ENCODE results near the gene UNC93A. TPM values are rescaled to one million over a fixed set of nuclear protein-coding genes. Genes with fewer than 3 reads are reported as not detected.

Gene UNC93A
- total and polyA plus RNA-seq, 2 donors (not counting 1 experiment from before 2014, with no cell fraction given): not detected

DNA sequence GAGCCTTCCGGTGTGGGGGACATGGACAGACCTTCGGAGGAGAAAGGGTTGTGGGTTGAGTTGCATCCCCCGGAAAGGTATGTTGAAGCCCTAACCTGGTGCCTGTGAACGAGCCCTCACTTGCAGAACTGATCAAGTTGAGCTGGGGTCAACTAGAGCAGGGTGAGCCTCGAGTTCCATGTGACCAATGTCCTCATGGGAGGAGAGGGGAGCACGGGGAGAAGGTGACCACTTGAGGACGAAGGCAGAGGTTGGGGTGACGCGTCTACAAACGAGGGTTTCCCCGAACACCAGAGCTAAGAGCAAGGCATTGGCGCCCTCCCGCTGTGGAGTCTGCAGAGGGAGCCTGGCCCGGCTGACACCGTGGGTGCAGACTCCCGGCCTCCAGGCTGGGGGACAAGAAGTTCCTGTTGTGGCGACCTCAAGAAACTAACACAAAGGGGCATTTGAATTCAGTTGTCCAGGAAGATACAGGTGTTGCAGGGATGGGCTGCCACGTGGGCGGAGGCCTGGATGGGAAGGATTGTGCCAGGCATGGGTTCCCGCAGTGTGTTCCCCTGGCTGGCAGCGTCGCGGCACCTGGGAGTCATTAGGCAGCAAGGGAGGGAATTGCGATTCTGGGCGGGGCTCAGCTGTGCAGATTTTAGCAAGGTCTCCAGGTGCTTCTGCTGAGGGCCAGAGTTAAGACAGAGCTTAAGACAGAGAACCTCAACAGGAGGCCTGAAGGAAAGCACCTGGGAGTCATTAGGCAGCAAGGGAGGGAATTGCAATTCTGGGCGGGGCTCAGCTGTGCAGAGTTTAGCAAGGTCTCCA lies 20.4 kb upstream of the UNC93A start:
- H3K27ac ChIP-seq (ENCODE audit: low read length in 2 of 2): no peak overlapping the region
- 89% methylated on average over 25 of the region's 26 CpGs for WGBS (ENCODE audit: insufficient coverage)
- H3K4me1 ChIP-seq (ENCODE audit: control insufficient read depth in 2 of 2, insufficient read depth in 2 of 2, low read length in 2 of 2): no peaks in the 10 kb centered on the region
- no peak for TF ChIP-seq EZH2 (IDR thresholded peaks at IDR 0.05; ENCODE audit: borderline replicate concordance, insufficient read depth, low read depth, low read length, poor library complexity, severe bottlenecking)
- TF ChIP-seq, protein P1, sequence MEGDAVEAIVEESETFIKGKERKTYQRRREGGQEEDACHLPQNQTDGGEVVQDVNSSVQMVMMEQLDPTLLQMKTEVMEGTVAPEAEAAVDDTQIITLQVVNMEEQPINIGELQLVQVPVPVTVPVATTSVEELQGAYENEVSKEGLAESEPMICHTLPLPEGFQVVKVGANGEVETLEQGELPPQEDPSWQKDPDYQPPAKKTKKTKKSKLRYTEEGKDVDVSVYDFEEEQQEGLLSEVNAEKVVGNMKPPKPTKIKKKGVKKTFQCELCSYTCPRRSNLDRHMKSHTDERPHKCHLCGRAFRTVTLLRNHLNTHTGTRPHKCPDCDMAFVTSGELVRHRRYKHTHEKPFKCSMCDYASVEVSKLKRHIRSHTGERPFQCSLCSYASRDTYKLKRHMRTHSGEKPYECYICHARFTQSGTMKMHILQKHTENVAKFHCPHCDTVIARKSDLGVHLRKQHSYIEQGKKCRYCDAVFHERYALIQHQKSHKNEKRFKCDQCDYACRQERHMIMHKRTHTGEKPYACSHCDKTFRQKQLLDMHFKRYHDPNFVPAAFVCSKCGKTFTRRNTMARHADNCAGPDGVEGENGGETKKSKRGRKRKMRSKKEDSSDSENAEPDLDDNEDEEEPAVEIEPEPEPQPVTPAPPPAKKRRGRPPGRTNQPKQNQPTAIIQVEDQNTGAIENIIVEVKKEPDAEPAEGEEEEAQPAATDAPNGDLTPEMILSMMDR (IDR thresholded peaks at IDR 0.05): no peak
- H3K27me3 Mint-ChIP-seq: peaks cover 19% of the 10 kb centered on the region
- no peak overlapping the region for H3K4me3 Mint-ChIP-seq
- no peak overlapping the region for H3K4me2 ChIP-seq (replicated peaks; ENCODE audit: low read depth, low read length, poor library complexity, severe bottlenecking)
- ChIA-PET CTCF (no interaction called here), POLR2A (no interaction called here)
- no peak overlapping the region for H2AFZ ChIP-seq (ENCODE audit: insufficient read depth, low read depth, low read length, poor library complexity, severe bottlenecking)
- H3K36me3 ChIP-seq (replicated peaks in 1 of 2; ENCODE audit: control extremely low read depth in 1 of 2, control insufficient read depth in 1 of 2, extremely low read depth in 1 of 2, insufficient read depth in 2 of 2, low read length in 1 of 2): no peaks in the 10 kb centered on the region
- H3K27ac Mint-ChIP-seq: no peak overlapping the region
- H3K79me2 ChIP-seq (ENCODE audit: control insufficient read depth, insufficient read depth, low read length): no peaks in the 10 kb centered on the region
- ATAC-seq (ENCODE audit: low read depth): no peak
- H3K27me3 ChIP-seq (replicated peaks in 1 of 4; ENCODE audit: control extremely low read depth in 1 of 4, control insufficient read depth in 3 of 4, insufficient read depth in 4 of 4, low read length in 3 of 4): no peaks in the 10 kb centered on the region
- no peak overlapping the region for H3K9ac ChIP-seq (ENCODE audit: low read length)
- intact Hi-C loops (cut with micrococcal nuclease): no loop called here
- no peak for DNase-seq
- no peaks in the 10 kb centered on the region for H3K9me3 Mint-ChIP-seq (ENCODE audit: insufficient read depth)
- no peaks in the 10 kb centered on the region for H3K9me3 ChIP-seq (ENCODE audit: control extremely low read depth in 1 of 3, control insufficient read depth in 2 of 3, insufficient read depth in 1 of 3, low read length in 2 of 3)
- no peak overlapping the region for H3K4me3 ChIP-seq (ENCODE audit: control extremely low read depth in 1 of 5, extremely low read depth in 1 of 5, insufficient read depth in 1 of 5, low read depth in 2 of 5, low read length in 4 of 5)
- no peaks in the 10 kb centered on the region for H4K20me1 ChIP-seq (ENCODE audit: control insufficient read depth, insufficient read depth, low read length, poor library complexity, severe bottlenecking)
- H3K4me1 Mint-ChIP-seq: no peaks in the 10 kb centered on the region

GRCh38 chr6:167272151-167272550 lies 19.0 kb upstream of the UNC93A start:
- CTCF ChIA-PET: no interaction called here
- POLR2A ChIA-PET: no interaction called here
- no peak overlapping the region for H3K27ac ChIP-seq (ENCODE audit: low read length in 2 of 2)
- ATAC-seq (ENCODE audit: low read depth) (no peak), DNase-seq (no peak)
- Mint-ChIP-seq H3K4me1 (no peaks in the 10 kb centered on the region), H3K27ac (no peak overlapping the region), H3K4me3 (no peak overlapping the region), H3K27me3 (peaks cover 23% of the 10 kb centered on the region), H3K9me3 (ENCODE audit: insufficient read depth) (no peaks in the 10 kb centered on the region)
- 89% methylated on average over 6 of the region's 6 CpGs for WGBS (ENCODE audit: insufficient coverage)
- no peak for TF ChIP-seq EZH2 (IDR thresholded peaks at IDR 0.05; ENCODE audit: borderline replicate concordance, insufficient read depth, low read depth, low read length, poor library complexity, severe bottlenecking)
- TF ChIP-seq, protein P1 (IDR thresholded peaks at IDR 0.05): no peak
- no peak overlapping the region for H3K4me3 ChIP-seq (ENCODE audit: control extremely low read depth in 1 of 5, extremely low read depth in 1 of 5, insufficient read depth in 1 of 5, low read depth in 2 of 5, low read length in 4 of 5)
- H3K4me1 ChIP-seq (ENCODE audit: control insufficient read depth in 2 of 2, insufficient read depth in 2 of 2, low read length in 2 of 2): no peaks in the 10 kb centered on the region
- H3K4me2 ChIP-seq (replicated peaks; ENCODE audit: low read depth, low read length, poor library complexity, severe bottlenecking): no peak overlapping the region
- no peaks in the 10 kb centered on the region for H4K20me1 ChIP-seq (ENCODE audit: control insufficient read depth, insufficient read depth, low read length, poor library complexity, severe bottlenecking)
- no peaks in the 10 kb centered on the region for H3K9me3 ChIP-seq (ENCODE audit: control extremely low read depth in 1 of 3, control insufficient read depth in 2 of 3, insufficient read depth in 1 of 3, low read length in 2 of 3)
- H3K27me3 ChIP-seq (replicated peaks in 1 of 4; ENCODE audit: control extremely low read depth in 1 of 4, control insufficient read depth in 3 of 4, insufficient read depth in 4 of 4, low read length in 3 of 4): peaks cover 0 to 7% (median 1%) of the 10 kb centered on the region in 4 experiments
- no peak overlapping the region for H2AFZ ChIP-seq (ENCODE audit: insufficient read depth, low read depth, low read length, poor library complexity, severe bottlenecking)
- no peaks in the 10 kb centered on the region for H3K36me3 ChIP-seq (replicated peaks in 1 of 2; ENCODE audit: control extremely low read depth in 1 of 2, control insufficient read depth in 1 of 2, extremely low read depth in 1 of 2, insufficient read depth in 2 of 2, low read length in 1 of 2)
- H3K9ac ChIP-seq (ENCODE audit: low read length): no peak overlapping the region
- intact Hi-C loops (cut with micrococcal nuclease): no loop called here
- H3K79me2 ChIP-seq (ENCODE audit: control insufficient read depth, insufficient read depth, low read length): no peaks in the 10 kb centered on the region

Measured in B cell (primary cell).